Psoas muscle (tissue), 8 donors: ENCODE data around the gene TSC22D3. TPM values are rescaled to one million over a fixed set of nuclear protein-coding genes. Genes with fewer than 3 reads are reported as not detected.
A peak's percentile ranks its signal among the peaks of the same experiment; 100 is the strongest.

Experiments used
- ATAC-seq, 4 donors: fragments of 200-7000 bp; cut with Tn5 transposase; one replicate each; pipeline ENCODE4 v1.9.1; 2020; ENCODE audit warnings: moderate library complexity in 3 of 4, mild to moderate bottlenecking in 2 of 4
- DNase-seq, 2 donors: peaks; one replicate each; pipeline ENCODE4 v3.0.0-alpha.2; 2020
- H3K27ac ChIP-seq: fragments of 200-600 bp; one replicate; pipeline ENCODE4 v1.8.0; 2022
- H3K27me3 ChIP-seq, 3 donors: fragments of 200-600 bp in 1 of 3; one replicate each; pipeline versions ENCODE4 v1.6.1 to v1.8.0; 2013 to 2022; ENCODE audit warnings: low read length in 2 of 3, mild to moderate bottlenecking in 2 of 3, moderate library complexity in 1 of 3; ENCODE audit not compliant: insufficient read depth in 3 of 3
- H3K36me3 ChIP-seq, 2 donors: fragments of 200-600 bp in 1 of 2; one replicate each; pipeline versions ENCODE4 v1.6.1 to v1.8.0; 2013 to 2022; ENCODE audit warnings: low read depth in 1 of 2, mild to moderate bottlenecking in 1 of 2, moderate library complexity in 1 of 2; ENCODE audit not compliant: insufficient read depth in 1 of 2
- H3K4me1 ChIP-seq: fragments of 200-600 bp; one replicate; pipeline ENCODE4 v1.8.0; 2022
- H3K4me3 ChIP-seq: fragments of 200-600 bp; one replicate; pipeline ENCODE4 v1.8.0; 2022; ENCODE audit warnings: mild to moderate bottlenecking
- H3K9me3 ChIP-seq: fragments of 200-600 bp; one replicate; pipeline ENCODE4 v1.8.0; 2022
- WGBS, 3 donors: extraction: QIAGEN DNeasy Blood & Tissue Kit; methylation state at CpG; one replicate each; pipeline versions ENCODE4 v1.1.6 to v1.1.7; 2013; 5-methylcytosine and 5-hydroxymethylcytosine counted together
- intact Hi-C, 2 donors: fragments of 100-400 bp; cut with DNase I; formaldehyde crosslinking; loops; one replicate each; pipeline versions ENCODE4 v1.11.0 to v1.14.2; 2022
- polyA plus RNA-seq, 3 donors: library from polyadenylated mRNA; stranded (reverse); fragments of 200-250 nt; gene quantifications; one replicate each; pipeline ENCODE4 v1.2.3, GENCODE V29; 2013
- total RNA-seq, 4 donors: library from RNA; stranded (reverse); fragmentation: NEBNext Ultra II Directional in 2 of 4; extraction: Animal tissue kit (Norgen Biotek cat#: 25700) in 2 of 4; gene quantifications; one replicate each; pipeline versions ENCODE4 v1.2.1 to v1.2.4, GENCODE V29; 2021 to 2023
- TF ChIP-seq, protein P1 (sequence below): fragments of 200-600 bp; IDR thresholded peaks from one replicate; pipeline ENCODE4 v1.8.0; 2022; ENCODE audit warnings: antibody characterized with exemption
- donor health status: healthy with polysubstance abuse.
- donor health status: DM: no; HTN: no; CAD: no; lungs with moderate emphysema.
- donor health status: Bipolar disorder and iron deficiency.
- donor health status: healthy.
- donor health status: DM: yes; HTN: yes; CAD: no.
- donor health status: DM: no; HTN: no; CAD: no.
- donor health status: DM: no; HTN: no; CAD: no.
- donor health status: DM: yes; HTN: yes; CAD: no.

TSC22D3 gene
- total and polyA plus RNA-seq, 7 donors: 23.7 to 1,236 (median 310) TPM

DNA sequence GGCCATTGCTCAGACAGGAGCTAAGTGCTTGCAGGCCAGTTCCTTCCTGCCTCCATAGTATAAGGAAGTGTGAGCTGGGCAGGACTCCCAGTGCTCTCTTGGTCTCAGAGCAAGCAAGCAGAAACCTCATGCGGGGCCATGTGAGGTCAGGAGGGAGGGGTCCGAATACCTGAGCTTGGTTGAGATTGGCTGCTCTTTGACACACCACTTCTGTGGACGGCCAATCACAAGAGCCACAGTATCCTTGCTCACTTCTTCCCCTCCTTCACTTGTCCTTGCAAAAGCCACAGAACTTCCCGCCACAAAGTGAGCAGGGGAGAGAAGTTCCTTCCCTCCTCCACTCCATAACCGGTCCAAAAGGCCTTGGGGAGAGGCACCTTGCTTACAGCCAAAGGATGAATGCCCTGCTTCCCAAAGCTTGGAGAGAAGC is 90.6 kb downstream of the TSC22D3 start:
- intact Hi-C loops: no loop called here
- ATAC-seq (peak in 3 of 4 donors; percentile 48 to 66 (median 63)), DNase-seq (peak; percentile 64 to 85)
- no peak overlapping the region for H3K27ac ChIP-seq
- WGBS, 3 donors: 51 to 70% (median 59%) methylated on average over 4 to 5 of the region's 5 CpGs
- no peak overlapping the region for H3K4me3 ChIP-seq
- H3K9me3 ChIP-seq: no peaks in the 10 kb centered on the region
- peaks cover 16% of the 10 kb centered on the region for H3K4me1 ChIP-seq
- TF ChIP-seq, protein P1, sequence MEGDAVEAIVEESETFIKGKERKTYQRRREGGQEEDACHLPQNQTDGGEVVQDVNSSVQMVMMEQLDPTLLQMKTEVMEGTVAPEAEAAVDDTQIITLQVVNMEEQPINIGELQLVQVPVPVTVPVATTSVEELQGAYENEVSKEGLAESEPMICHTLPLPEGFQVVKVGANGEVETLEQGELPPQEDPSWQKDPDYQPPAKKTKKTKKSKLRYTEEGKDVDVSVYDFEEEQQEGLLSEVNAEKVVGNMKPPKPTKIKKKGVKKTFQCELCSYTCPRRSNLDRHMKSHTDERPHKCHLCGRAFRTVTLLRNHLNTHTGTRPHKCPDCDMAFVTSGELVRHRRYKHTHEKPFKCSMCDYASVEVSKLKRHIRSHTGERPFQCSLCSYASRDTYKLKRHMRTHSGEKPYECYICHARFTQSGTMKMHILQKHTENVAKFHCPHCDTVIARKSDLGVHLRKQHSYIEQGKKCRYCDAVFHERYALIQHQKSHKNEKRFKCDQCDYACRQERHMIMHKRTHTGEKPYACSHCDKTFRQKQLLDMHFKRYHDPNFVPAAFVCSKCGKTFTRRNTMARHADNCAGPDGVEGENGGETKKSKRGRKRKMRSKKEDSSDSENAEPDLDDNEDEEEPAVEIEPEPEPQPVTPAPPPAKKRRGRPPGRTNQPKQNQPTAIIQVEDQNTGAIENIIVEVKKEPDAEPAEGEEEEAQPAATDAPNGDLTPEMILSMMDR: no peak
- no peaks in the 10 kb centered on the region for H3K36me3 ChIP-seq
- peaks cover 0 to 15% (median 0%) of the 10 kb centered on the region in 3 donors for H3K27me3 ChIP-seq

DNA sequence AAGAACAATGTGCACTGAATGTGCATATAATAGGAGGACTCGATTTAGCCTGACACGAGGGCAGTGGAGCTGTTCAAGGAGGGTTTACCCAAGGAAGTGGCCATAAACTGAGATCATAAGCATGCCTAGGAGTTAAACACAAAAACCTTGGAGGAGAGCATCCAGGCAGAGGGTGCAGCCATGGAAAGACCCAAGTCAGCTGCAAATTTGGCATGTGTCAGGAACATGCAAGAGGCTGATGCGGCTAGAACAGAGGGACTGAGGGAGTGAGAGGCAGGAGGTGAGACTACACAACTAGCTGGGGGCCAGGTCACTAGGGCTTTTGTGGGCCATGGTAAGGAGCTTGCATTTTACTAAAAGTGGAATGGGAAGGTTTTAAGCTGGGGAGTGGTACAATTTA is 91.7 kb downstream of the TSC22D3 start:
- H3K27ac ChIP-seq: no peak overlapping the region
- TF ChIP-seq, protein P1: no peak
- ATAC-seq (no peak), DNase-seq (no peak)
- peaks cover 16% of the 10 kb centered on the region for H3K4me1 ChIP-seq
- no peaks in the 10 kb centered on the region for H3K9me3 ChIP-seq
- intact Hi-C loops: no loop called here
- WGBS, 3 donors: 32 to 70% (median 58%) methylated on average over 3 of the region's 3 CpGs
- H3K36me3 ChIP-seq: no peaks in the 10 kb centered on the region
- H3K27me3 ChIP-seq: peaks cover 0 to 19% (median 0%) of the 10 kb centered on the region in 3 donors
- no peak overlapping the region for H3K4me3 ChIP-seq

DNA sequence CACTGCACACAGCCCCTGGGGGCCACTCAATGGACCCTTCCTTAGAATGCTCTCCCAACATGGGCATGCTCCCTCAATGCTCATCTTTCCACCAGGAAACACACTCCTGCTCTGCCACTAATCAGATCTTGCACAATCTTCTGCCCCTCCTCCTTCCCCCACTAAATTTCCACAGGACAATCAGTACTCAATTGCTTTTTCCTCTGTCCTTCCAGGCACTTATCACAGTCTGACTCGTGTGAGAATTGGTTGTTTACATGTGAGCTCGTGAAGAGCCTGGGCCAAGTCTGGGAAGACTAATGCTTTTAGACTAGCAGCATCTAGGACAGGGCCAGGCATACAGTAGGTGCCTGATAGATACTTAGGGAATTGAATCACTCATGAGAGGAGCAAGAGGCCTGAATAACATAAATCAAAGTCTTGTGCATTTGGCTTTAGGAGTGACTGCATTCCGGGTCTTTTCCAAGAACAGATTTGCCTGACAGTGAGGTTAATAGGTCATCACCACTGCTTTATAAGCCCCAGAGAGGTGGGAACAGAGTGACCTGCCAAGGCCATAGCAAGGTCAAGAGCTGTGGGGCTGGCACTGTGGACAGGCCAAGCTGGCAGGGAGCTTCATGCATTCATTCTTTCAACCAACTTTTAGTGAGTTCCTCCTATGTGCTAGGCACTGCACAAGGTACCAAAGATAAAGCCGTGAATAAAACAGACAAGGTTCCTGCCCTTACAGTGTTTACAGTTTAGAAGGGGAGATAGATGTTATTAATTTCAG is 92.3 kb downstream of the TSC22D3 start:
- ATAC-seq (peak in 3 of 4 donors; percentile 55 to 64 (median 58)), DNase-seq (peak; percentile 27 to 63)
- Histone ChIP-seq H3K27ac (no peak overlapping the region), H3K4me3 (no peak overlapping the region), H3K27me3 (peaks cover 0 to 17% (median 0%) of the 10 kb centered on the region in 3 donors), H3K36me3 (no peaks in the 10 kb centered on the region), H3K4me1 (peaks cover 16% of the 10 kb centered on the region), H3K9me3 (no peaks in the 10 kb centered on the region)
- TF ChIP-seq, protein P1: no peak
- intact Hi-C loops: no loop called here
- WGBS, 3 donors: 14 to 32% (median 18%) methylated on average over 4 of the region's 4 CpGs

DNA sequence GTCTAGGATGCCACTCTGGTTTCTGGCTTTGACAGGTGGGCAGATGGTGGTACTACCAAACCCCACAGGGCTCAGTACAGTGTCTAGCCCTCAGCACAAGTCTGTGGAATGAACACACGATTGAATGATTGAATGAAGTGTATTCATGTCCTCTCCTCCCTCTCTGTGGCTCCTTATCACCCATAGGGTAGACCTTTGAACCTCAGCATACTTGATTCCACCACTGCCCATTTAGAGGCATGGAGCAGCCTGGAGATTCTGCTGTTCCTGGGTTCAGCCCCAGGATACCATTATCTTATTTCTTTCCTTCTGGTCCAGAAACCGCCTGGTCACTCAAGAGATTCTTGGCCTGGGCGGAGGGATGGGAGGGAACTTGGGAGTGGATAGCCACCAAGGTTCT is 93.3 kb downstream of the TSC22D3 start:
- Histone ChIP-seq H3K9me3 (no peaks in the 10 kb centered on the region), H3K27me3 (peaks cover 0 to 19% (median 0%) of the 10 kb centered on the region in 3 donors), H3K27ac (no peak overlapping the region), H3K4me1 (peaks cover 16% of the 10 kb centered on the region), H3K36me3 (no peaks in the 10 kb centered on the region), H3K4me3 (no peak overlapping the region)
- ATAC-seq (no peak), DNase-seq (no peak)
- intact Hi-C loops: no loop called here
- TF ChIP-seq, protein P1: no peak
- 80 to 99% (median 96%) methylated on average over 3 of the region's 3 CpGs for WGBS, 3 donors
